GM20000 (cell line): Measurements from ENCODE around the gene LTC4S.

Experiments
- DNase-seq: peaks from one replicate; pipeline ENCODE4 v3.0.0; 2012; ENCODE audit warnings: low spot score
- TF ChIP-seq, protein P1 (sequence below): IDR thresholded peaks from 2 replicates; pipeline ENCODE4 v1.5.1; 2012; ENCODE audit warnings: mild to moderate bottlenecking, control low read depth; ENCODE audit errors: extremely low read depth, missing control alignments

The LTC4S gene

DNA sequence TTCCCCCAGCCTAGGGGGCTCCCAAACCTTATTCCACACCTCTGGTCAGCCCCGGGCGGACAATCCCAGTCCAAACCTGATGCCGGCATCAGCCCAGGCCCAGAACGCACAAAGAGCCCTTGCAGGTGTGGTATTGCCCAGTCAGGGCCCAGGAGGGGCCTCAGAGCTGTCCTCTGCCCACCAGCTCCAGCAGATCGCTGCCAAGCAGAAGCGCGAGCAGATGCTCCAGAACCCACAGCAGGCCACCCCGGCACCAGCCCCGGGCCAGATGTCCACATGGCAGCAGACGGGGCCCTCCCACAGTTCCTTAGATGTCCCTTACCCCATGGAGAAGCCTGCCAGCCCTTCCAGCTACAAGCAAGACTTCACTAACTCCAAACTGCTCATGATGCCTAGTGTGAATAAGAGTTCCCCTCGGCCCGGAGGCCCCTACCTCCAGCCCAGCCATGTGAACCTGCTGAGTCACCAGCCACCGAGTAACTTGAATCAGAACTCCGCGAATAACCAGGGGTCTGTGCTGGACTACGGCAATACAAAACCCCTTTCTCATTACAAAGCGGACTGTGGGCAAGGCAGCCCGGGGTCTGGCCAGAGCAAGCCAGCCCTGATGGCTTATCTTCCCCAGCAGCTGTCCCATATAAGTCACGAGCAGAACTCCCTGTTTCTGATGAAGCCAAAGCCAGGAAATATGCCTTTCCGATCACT is 27.6 kb upstream of the LTC4S start:
- TF ChIP-seq, protein P1, sequence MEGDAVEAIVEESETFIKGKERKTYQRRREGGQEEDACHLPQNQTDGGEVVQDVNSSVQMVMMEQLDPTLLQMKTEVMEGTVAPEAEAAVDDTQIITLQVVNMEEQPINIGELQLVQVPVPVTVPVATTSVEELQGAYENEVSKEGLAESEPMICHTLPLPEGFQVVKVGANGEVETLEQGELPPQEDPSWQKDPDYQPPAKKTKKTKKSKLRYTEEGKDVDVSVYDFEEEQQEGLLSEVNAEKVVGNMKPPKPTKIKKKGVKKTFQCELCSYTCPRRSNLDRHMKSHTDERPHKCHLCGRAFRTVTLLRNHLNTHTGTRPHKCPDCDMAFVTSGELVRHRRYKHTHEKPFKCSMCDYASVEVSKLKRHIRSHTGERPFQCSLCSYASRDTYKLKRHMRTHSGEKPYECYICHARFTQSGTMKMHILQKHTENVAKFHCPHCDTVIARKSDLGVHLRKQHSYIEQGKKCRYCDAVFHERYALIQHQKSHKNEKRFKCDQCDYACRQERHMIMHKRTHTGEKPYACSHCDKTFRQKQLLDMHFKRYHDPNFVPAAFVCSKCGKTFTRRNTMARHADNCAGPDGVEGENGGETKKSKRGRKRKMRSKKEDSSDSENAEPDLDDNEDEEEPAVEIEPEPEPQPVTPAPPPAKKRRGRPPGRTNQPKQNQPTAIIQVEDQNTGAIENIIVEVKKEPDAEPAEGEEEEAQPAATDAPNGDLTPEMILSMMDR, result no peak
- DNase-seq, result no peak

DNA sequence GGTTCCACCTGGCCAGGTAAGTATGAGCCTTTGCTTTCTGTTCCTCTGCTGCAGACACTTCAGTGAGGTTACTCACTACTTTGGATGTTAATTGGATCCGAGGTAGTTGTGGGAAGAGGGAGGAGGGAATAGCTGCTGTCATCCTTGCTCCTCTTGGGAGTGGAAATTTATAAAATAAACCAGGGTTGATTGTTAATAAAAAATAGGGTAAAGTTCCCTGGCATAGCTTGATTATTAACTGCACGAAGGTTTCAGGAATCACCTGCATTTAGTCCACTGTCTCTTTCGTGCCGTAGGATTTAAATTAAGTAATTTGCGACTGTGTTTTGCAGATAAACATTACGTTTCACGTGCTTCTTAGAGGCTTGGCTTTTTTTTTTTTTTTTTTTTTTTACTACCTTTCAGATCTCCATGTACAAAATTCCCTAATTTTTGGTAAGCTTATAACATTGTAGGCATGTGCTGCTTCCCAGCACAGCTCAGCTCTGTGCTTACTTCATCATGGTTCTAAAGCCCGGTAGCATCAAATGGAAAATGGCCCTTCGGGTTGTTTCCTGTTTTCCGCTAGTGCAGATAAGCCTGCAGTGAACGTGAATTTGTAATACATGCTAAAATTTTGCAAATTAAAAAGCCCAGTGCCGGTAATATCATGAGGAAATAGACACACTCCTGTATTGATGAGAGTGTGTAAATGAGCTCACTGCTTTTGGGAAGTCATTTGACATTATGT is 26.9 kb upstream of the LTC4S start:
- TF ChIP-seq, protein P1, result no peak
- no peak for DNase-seq

DNA sequence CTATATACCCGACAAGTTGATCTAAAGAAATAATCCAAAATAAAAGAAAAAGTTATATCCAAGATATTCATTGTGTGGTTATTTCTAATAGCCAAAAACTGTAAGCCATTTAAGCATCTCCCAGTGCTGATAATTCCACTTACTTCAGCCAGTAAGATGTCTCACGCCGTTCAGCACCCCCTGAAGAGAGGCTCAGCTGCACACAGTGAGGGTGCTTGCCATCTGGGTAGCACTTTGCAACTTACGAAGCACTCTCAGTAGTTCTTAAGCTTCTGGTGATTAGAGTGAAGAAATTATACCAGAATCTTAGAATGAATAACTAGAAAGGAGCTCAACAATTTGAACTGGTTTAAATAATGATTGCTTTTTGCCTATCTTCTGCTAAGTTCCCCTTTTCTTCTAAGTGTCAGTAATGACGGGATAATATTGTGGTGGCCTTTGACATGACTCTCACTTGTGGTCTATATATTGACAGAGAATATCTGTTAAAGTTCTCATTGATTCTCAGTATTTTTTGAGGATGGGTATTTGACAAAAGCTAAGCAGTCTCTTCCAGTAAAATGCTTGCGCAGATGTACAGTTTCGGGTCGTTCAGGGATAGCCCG is 26.2 kb upstream of the LTC4S start:
- TF ChIP-seq, protein P1, result no peak
- DNase-seq, result no peak

DNA sequence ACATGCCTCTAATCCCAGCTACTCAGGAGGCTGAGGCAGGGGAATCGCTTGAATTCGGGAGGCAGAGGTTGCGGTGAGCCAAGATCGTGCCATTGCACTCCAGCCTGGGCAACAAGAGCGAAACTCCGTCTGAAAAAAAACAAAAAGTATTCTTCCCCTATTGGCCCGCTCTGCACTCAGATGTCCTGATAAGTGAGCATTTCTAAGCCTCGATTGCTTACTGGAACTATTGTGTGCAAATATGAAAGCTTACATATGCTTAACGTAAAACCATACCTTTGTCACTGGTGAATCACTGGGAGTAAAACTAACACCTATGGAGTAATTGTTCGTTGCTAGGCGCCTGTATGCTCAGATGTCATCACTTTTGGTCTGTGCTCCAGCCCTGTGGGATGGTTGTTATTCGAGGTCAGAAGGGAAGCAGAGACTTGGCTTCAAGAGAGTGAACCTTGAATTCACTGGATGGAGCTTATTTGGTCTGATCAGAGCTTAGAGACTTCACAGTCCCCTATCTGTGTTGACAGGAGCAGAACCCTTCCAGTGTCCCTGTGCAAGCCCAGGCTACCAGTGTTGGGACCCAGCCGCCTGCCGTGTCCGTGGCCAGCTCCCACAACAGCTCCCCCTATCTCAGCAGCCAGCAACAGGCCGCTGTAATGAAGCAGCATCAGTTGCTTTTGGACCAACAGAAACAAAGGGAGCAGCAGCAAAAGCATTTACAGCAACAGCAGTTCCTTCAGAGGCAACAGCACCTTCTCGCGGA is 25.3 kb upstream of the LTC4S start:
- no peak for DNase-seq
- TF ChIP-seq, protein P1, result no peak

DNA sequence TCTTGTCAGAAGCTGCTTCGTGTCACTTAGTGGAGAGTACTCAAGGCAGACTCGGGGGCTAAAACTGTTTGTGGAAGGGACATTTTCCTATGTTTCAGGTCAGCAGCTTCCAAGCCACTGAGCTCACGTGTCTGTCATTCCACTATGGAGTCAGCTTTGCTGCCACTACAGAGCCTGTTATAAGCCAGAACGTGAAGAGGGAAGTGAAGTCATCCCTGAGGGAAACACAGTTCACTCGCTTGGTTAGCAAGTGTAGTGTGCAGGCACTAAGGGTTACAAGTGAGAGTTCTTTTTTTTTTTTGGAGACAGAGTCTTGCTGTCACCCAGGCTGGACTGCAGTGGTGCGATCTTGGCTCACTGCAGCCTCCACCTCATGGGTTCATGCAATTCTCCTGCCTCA is 24.5 kb upstream of the LTC4S start:
- no peak for DNase-seq
- TF ChIP-seq, protein P1, result no peak

DNA sequence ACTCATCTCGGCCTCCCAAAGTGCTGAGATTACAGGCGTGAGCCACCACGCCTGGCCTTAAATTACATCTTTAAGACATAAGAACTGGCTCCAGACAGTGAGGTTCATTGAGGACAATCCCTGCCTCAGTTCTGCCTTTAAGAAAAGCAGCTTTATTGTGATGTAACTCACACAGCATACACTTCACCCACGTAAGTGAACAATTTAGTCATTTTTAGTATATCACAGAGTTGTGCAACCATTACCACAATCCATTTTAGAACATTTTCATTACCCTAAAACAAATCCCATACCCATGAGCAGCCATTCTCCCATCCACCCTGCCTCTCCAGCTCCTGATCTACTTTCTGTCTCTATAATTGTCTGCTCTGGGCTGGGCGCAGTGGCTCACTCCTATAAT is 24.0 kb upstream of the LTC4S start:
- DNase-seq, result no peak
- TF ChIP-seq, protein P1, result no peak
